B cell (primary cell): ENCODE results near the gene TMEM114. TPM values are rescaled to one million over a fixed set of nuclear protein-coding genes. Genes with fewer than 3 reads are reported as not detected.

Experiments
- ATAC-seq: fragments of 200-7000 bp; cut with Tn5 transposase; one replicate; pipeline ENCODE4 v1.10.0; 2021; ENCODE audit warnings: low read depth, mild to moderate bottlenecking, moderate number of reproducible peaks, moderate library complexity
- CTCF ChIA-PET: fragments of 350-600 bp; sonication (Branson Sonifier 250); formaldehyde crosslinking; loops from one replicate; lab custom pipeline; 2021; ENCODE audit warnings: antibody characterized with exemption, inconsistent platforms; lab: Charles Lee
- POLR2A ChIA-PET: fragments of 350-600 bp; sonication (Branson Sonifier 250); formaldehyde crosslinking; loops from one replicate; lab custom pipeline; 2021; ENCODE audit warnings: antibody characterized with exemption; lab: Charles Lee
- DNase-seq: peaks from one replicate; pipeline ENCODE4 v3.0.0; 2013
- H2AFZ ChIP-seq: 2 replicates; pipeline ENCODE4 v1.6.1; 2012; ENCODE audit warnings: mild to moderate bottlenecking, low read depth, low read length; ENCODE audit not compliant: insufficient read depth, poor library complexity, severe bottlenecking
- H3K27ac ChIP-seq, 2 donors: 1 replicate in 1 of 2; 2 replicates in 1 of 2; pipeline ENCODE4 v1.5.1; 2012 to 2013; ENCODE audit warnings: low read length in 2 of 2, mild to moderate bottlenecking in 2 of 2, moderate library complexity in 1 of 2
- H3K27me3 ChIP-seq, 4 experiments: fragments of 200-600 bp in 1 of 4; sonication (generic) in 1 of 4; replicated peaks in 1 of 4; 1 replicate in 2 of 4; 2 replicates in 2 of 4; pipeline versions ENCODE4 v1.6.1 to v1.7.0; 2013 to 2016; ENCODE audit warnings: low read length in 3 of 4, mild to moderate bottlenecking in 2 of 4, mixed read lengths in 1 of 4, moderate library complexity in 1 of 4; ENCODE audit not compliant: insufficient read depth in 4 of 4, control insufficient read depth in 3 of 4; ENCODE audit errors: control extremely low read depth in 1 of 4
- H3K36me3 ChIP-seq, 2 experiments: replicated peaks in 1 of 2; 1 replicate in 1 of 2; 2 replicates in 1 of 2; pipeline versions ENCODE4 v1.6.1 to v1.7.1; 2013; ENCODE audit warnings: low read length in 1 of 2; ENCODE audit not compliant: insufficient read depth in 2 of 2, control insufficient read depth in 1 of 2; ENCODE audit errors: control extremely low read depth in 1 of 2, extremely low read depth in 1 of 2
- H3K4me1 ChIP-seq, 2 donors: fragments of 200-600 bp in 1 of 2; sonication (generic) in 1 of 2; 1 replicate in 1 of 2; 2 replicates in 1 of 2; pipeline versions ENCODE4 v1.5.1 to v1.6.1; 2013 to 2017; ENCODE audit warnings: low read length in 2 of 2; ENCODE audit not compliant: control insufficient read depth in 2 of 2, insufficient read depth in 2 of 2
- H3K4me2 ChIP-seq: replicated peaks from 2 replicates; pipeline ENCODE3; 2012; ENCODE audit warnings: mild to moderate bottlenecking, low read depth, low read length; ENCODE audit not compliant: poor library complexity, severe bottlenecking
- H3K4me3 ChIP-seq, 5 experiments: fragments of 200-600 bp in 1 of 5; sonication (generic) in 1 of 5; 1 replicate in 3 of 5; 2 replicates in 2 of 5; pipeline versions ENCODE4 v1.5.1 to v1.7.0; 2011 to 2016; ENCODE audit warnings: low read length in 4 of 5, mild to moderate bottlenecking in 4 of 5, low read depth in 2 of 5, control low read depth in 1 of 5, moderate library complexity in 1 of 5; ENCODE audit not compliant: insufficient read depth in 1 of 5; ENCODE audit errors: control extremely low read depth in 1 of 5, extremely low read depth in 1 of 5
- H3K79me2 ChIP-seq: fragments of 200-600 bp; sonication (generic); one replicate; pipeline ENCODE4 v1.6.0; 2016; ENCODE audit warnings: low read length; ENCODE audit not compliant: control insufficient read depth, insufficient read depth
- H3K9ac ChIP-seq: fragments of 200-600 bp; sonication (generic); 2 replicates; pipeline ENCODE4 v1.6.1; 2017; ENCODE audit warnings: mild to moderate bottlenecking, low read length, moderate library complexity
- H3K9me3 ChIP-seq, 3 donors: one replicate each; pipeline versions ENCODE4 v1.6.1 to v1.7.1; 2013; ENCODE audit warnings: low read length in 2 of 3; ENCODE audit not compliant: control insufficient read depth in 2 of 3, insufficient read depth in 1 of 3; ENCODE audit errors: control extremely low read depth in 1 of 3
- H4K20me1 ChIP-seq: 2 replicates; pipeline ENCODE4 v1.6.0; 2012; ENCODE audit warnings: mild to moderate bottlenecking, low read length; ENCODE audit not compliant: insufficient read depth, control insufficient read depth, poor library complexity, severe bottlenecking
- H3K27ac Mint-ChIP-seq: one replicate; pipeline ENCODE4 v1.8.0; 2021; ENCODE audit warnings: mixed read lengths
- H3K27me3 Mint-ChIP-seq: one replicate; pipeline ENCODE4 v1.8.0; 2021; ENCODE audit warnings: mixed read lengths
- H3K4me1 Mint-ChIP-seq: one replicate; pipeline ENCODE4 v1.8.0; 2021; ENCODE audit warnings: mixed read lengths
- H3K4me3 Mint-ChIP-seq: one replicate; pipeline ENCODE4 v1.8.0; 2021; ENCODE audit warnings: mixed read lengths
- H3K9me3 Mint-ChIP-seq: one replicate; pipeline ENCODE4 v1.8.0; 2022; ENCODE audit warnings: mixed read lengths; ENCODE audit not compliant: insufficient read depth
- EZH2 ChIP-seq: IDR thresholded peaks from 2 replicates; pipeline ENCODE4 v1.6.1; 2012; ENCODE audit warnings: borderline replicate concordance, low read depth, mild to moderate bottlenecking, moderate library complexity, low read length; ENCODE audit not compliant: insufficient read depth, poor library complexity, severe bottlenecking
- WGBS: methylation state at CpG from one replicate; pipeline ENCODE4 v1.1.5; 2013; ENCODE audit warnings: missing lambda C conversion rate; ENCODE audit not compliant: insufficient coverage; 5-methylcytosine and 5-hydroxymethylcytosine counted together
- intact Hi-C: fragments of 100-400 bp; cut with micrococcal nuclease; formaldehyde crosslinking; loops from one replicate; pipeline ENCODE4 v1.10.0; 2022
- polyA plus RNA-seq: library from polyadenylated mRNA; depleted of rRNA; stranded (reverse); fragments of >200 nt; gene quantifications from 2 replicates; pipeline ENCODE4 v1.2.3, GENCODE V29; 2012
- total RNA-seq, 2 donors: library from RNA; stranded (reverse); fragments of 120-200 nt in 1 of 2; gene quantifications; 1 replicate in 1 of 2; 2 replicates in 1 of 2; pipeline versions ENCODE4 v1.2.3 to v1.2.4, GENCODE V29; 2013 to 2022
- TF ChIP-seq, protein P1 (sequence below): fragments of 200-600 bp; IDR thresholded peaks from one replicate; pipeline ENCODE4 v1.8.0; 2022; ENCODE audit warnings: antibody characterized with exemption, mild to moderate bottlenecking

Gene TMEM114
- total and polyA plus RNA-seq, 2 donors (not counting 1 experiment from before 2014, with no cell fraction given): not detected

DNA sequence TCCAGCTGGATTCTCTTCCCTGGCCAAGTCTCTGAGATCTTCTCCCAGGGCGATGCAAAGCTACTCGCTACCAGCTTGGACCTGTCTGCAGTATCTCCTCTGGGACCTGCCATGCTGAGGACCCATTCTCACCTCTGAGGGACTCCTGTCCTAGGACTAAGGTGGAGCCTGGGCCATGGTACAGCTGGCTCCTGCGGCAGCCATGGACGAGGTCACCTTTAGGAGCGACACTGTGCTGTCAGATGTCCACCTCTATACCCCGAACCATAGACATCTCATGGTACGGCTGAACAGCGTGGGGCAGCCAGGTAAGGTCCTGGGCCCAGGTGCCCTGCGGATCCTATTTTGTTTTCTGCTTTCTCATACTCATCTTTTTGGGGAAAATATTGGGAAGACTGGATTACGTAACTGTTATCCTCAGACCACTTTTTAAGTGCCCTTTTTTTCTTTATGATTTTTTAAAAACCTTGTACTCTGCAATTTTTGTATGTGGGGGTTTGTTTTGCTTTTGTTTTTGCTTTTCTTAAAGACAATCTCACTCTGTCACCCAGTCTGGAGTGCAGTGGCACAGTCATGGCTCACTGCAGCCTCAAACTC, 35.3 kb upstream of the TMEM114 start:
- Histone ChIP-seq H3K4me1 (peaks cover 12 to 15% of the 10 kb centered on the region in 2 donors), H2AFZ (no peak overlapping the region), H3K9ac (no peak overlapping the region), H3K36me3 (peaks cover 2 to 46% of the 10 kb centered on the region in 2 experiments), H3K27ac (no peak overlapping the region), H3K4me2 (no peak overlapping the region), H3K9me3 (peaks cover 0 to 2% (median 0%) of the 10 kb centered on the region in 3 donors), H3K79me2 (peaks cover 60% of the 10 kb centered on the region), H3K4me3 (no peak overlapping the region), H4K20me1 (peaks cover 21% of the 10 kb centered on the region), H3K27me3 (no peaks in the 10 kb centered on the region)
- ChIA-PET CTCF (no interaction called here), POLR2A (no interaction called here)
- intact Hi-C loops: no loop called here
- 98% methylated on average over 5 of the region's 10 CpGs for WGBS
- peaks cover 21% of the 10 kb centered on the region for H3K4me1 Mint-ChIP-seq
- ATAC-seq (no peak), DNase-seq (no peak)
- no peak overlapping the region for H3K27ac Mint-ChIP-seq
- H3K9me3 Mint-ChIP-seq: no peaks in the 10 kb centered on the region
- H3K4me3 Mint-ChIP-seq: no peak overlapping the region
- TF ChIP-seq EZH2: no peak
- TF ChIP-seq, protein P1, sequence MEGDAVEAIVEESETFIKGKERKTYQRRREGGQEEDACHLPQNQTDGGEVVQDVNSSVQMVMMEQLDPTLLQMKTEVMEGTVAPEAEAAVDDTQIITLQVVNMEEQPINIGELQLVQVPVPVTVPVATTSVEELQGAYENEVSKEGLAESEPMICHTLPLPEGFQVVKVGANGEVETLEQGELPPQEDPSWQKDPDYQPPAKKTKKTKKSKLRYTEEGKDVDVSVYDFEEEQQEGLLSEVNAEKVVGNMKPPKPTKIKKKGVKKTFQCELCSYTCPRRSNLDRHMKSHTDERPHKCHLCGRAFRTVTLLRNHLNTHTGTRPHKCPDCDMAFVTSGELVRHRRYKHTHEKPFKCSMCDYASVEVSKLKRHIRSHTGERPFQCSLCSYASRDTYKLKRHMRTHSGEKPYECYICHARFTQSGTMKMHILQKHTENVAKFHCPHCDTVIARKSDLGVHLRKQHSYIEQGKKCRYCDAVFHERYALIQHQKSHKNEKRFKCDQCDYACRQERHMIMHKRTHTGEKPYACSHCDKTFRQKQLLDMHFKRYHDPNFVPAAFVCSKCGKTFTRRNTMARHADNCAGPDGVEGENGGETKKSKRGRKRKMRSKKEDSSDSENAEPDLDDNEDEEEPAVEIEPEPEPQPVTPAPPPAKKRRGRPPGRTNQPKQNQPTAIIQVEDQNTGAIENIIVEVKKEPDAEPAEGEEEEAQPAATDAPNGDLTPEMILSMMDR: no peak
- no peaks in the 10 kb centered on the region for H3K27me3 Mint-ChIP-seq

DNA sequence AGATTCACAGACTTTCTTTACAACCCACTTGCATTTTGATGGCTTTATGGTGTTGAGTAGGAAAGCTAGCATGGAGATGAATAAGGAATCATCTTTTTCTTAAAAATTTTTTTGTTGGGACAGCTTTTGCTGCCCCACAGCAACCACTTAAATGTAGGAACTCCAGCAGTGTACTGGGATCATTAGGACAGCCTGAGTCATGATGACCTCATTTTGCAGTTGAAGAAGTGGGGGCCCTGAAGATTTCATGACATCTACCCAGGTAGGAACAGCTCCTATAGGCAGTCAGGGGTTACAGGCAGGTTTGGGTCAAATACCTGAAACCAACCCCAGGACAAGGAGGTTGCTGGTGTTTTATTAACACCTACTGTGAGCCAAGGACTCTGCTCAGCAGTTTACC, 33.3 kb upstream of the TMEM114 start:
- Histone ChIP-seq H4K20me1 (peaks cover 21% of the 10 kb centered on the region), H3K27ac (no peak overlapping the region), H3K4me1 (peaks cover 12 to 15% of the 10 kb centered on the region in 2 donors), H3K27me3 (peaks cover 0 to 6% (median 0%) of the 10 kb centered on the region in 4 experiments), H3K36me3 (peaks cover 2 to 26% of the 10 kb centered on the region in 2 experiments), H3K79me2 (peaks cover 52% of the 10 kb centered on the region), H2AFZ (no peak overlapping the region), H3K4me2 (no peak overlapping the region), H3K9ac (no peak overlapping the region), H3K9me3 (peaks cover 0 to 2% (median 0%) of the 10 kb centered on the region in 3 donors), H3K4me3 (no peak overlapping the region)
- ChIA-PET POLR2A (no interaction called here), CTCF (no interaction called here)
- TF ChIP-seq, protein P1: no peak
- TF ChIP-seq EZH2: no peak
- peaks cover 21% of the 10 kb centered on the region for H3K4me1 Mint-ChIP-seq
- H3K9me3 Mint-ChIP-seq: no peaks in the 10 kb centered on the region
- DNase-seq (no peak), ATAC-seq (no peak)
- H3K27ac Mint-ChIP-seq: no peak overlapping the region
- peak overlapping the region; percentile 41 for H3K4me3 Mint-ChIP-seq
- peaks cover 3% of the 10 kb centered on the region for H3K27me3 Mint-ChIP-seq
- intact Hi-C loops: loop anchor here (5.0 kb wide), 2 partner anchors 269 to 334 kb away; no protein-coding TSS in a partner anchor
